Panc1 (cell line): ENCODE measurements around the gene TIMMDC1. TPM values are rescaled to one million over a fixed set of nuclear protein-coding genes. Genes with fewer than 3 reads are reported as not detected.

Experiments
- ATAC-seq: fragments of 200-7000 bp; cut with Tn5 transposase; 2 replicates; pipeline ENCODE4 v1.9.1; 2020; ENCODE audit warnings: mild to moderate bottlenecking, moderate library complexity
- BruUV-seq: library from RNA; stranded (reverse); fragments of 400-500 nt; replicated peaks from 2 replicates; lab custom pipeline; 2021; lab: Mats Ljungman, UMichigan
- CTCF ChIA-PET: fragments of 300-600 bp; sonication (Branson Sonifier 250); formaldehyde crosslinking; loops from one replicate; lab custom pipeline; 2022; ENCODE audit warnings: antibody characterized with exemption; lab: Charles Lee
- POLR2A ChIA-PET: fragments of 300-600 bp; sonication (Branson Sonifier 250); formaldehyde crosslinking; loops from one replicate; lab custom pipeline; 2022; ENCODE audit warnings: antibody characterized with exemption; lab: Charles Lee
- DNase-seq: peaks from one replicate; pipeline ENCODE4 v3.0.0-alpha.2; 2010; ENCODE audit warnings: low read depth, low spot score
- H3K27ac ChIP-seq: 2 replicates; pipeline ENCODE4 v1.5.1; 2011; ENCODE audit warnings: mild to moderate bottlenecking, low read length, inconsistent platforms
- H3K27me3 ChIP-seq: fragments of 200-500 bp; sonication (Bioruptor generic); 2 replicates; pipeline ENCODE4 v1.6.0; 2014; ENCODE audit warnings: low read length, inconsistent platforms; ENCODE audit not compliant: control insufficient read depth, insufficient read depth
- H3K36me3 ChIP-seq: fragments of 200-500 bp; sonication (Bioruptor generic); 2 replicates; pipeline ENCODE4 v1.5.1; 2014; ENCODE audit warnings: inconsistent platforms, mild to moderate bottlenecking, low read length, moderate library complexity; ENCODE audit not compliant: control insufficient read depth, insufficient read depth
- H3K4me1 ChIP-seq: 2 replicates; pipeline ENCODE4 v1.5.1; 2011; ENCODE audit warnings: inconsistent platforms, mild to moderate bottlenecking, low read length, moderate library complexity; ENCODE audit not compliant: control insufficient read depth, insufficient read depth
- H3K4me3 ChIP-seq, 2 experiments: 2 replicates each; pipeline ENCODE4 v1.5.1; 2011 to 2012; ENCODE audit warnings: low read depth in 2 of 2, low read length in 2 of 2, mild to moderate bottlenecking in 2 of 2, inconsistent platforms in 1 of 2, moderate library complexity in 1 of 2
- H3K9me3 ChIP-seq: fragments of 200-500 bp; sonication (Bioruptor generic); 2 replicates; pipeline ENCODE4 v1.5.1; 2014; ENCODE audit warnings: low read depth, mild to moderate bottlenecking, inconsistent platforms, low read length, moderate library complexity; ENCODE audit not compliant: control insufficient read depth, insufficient read depth
- POLR2AphosphoS5 ChIP-seq: IDR thresholded peaks from 2 replicates; pipeline ENCODE4 v1.6.1; 2012; ENCODE audit warnings: mild to moderate bottlenecking, low read depth, low read length, moderate library complexity
- TCF7L2 ChIP-seq: IDR thresholded peaks from 2 replicates; pipeline ENCODE4 v1.6.1; 2011; ENCODE audit warnings: mild to moderate bottlenecking, low read depth, low read length, inconsistent platforms
- in situ Hi-C: cut with HindIII; loops from 2 replicates; pipeline ENCODE4 v1.10.0; 2016; ENCODE audit warnings: low sequenced_read_pairs, low pct_unique_long_range_greater_than_20kb
- intact Hi-C: fragments of 100-400 bp; cut with micrococcal nuclease; formaldehyde crosslinking; loops from one replicate; pipeline ENCODE4 v1.10.0; 2022; ENCODE audit not compliant: unreplicated experiment
- total RNA-seq: library from RNA; stranded (reverse); gene quantifications from one replicate; pipeline ENCODE4 v1.2.1, GENCODE V29; 2021; ENCODE audit not compliant: unreplicated experiment
- TF ChIP-seq, protein P1 (sequence below), 2 experiments: IDR thresholded peaks; 2 replicates each; pipeline ENCODE4 v1.6.1; 2011 to 2012; ENCODE audit warnings: low read depth in 2 of 2, control low read depth in 1 of 2, low read length in 1 of 2, mild to moderate bottlenecking in 1 of 2, moderate library complexity in 1 of 2; ENCODE audit not compliant: insufficient read depth in 1 of 2

The TIMMDC1 gene
- total RNA-seq, 1 experiment from 2014 or later, result 170 TPM

GRCh38 chr3:119571688-119572087, 73.3 kb downstream of the TIMMDC1 start:
- BruUV-seq, result no TSS peak

More at GRCh38 chr3:119571688-119572087, 73.3 kb downstream of the TIMMDC1 start:
- intact Hi-C loops (no loop called here), in situ Hi-C loops (no loop called here)
- H3K4me3 ChIP-seq, result no peak overlapping the region
- TF ChIP-seq, protein P1, sequence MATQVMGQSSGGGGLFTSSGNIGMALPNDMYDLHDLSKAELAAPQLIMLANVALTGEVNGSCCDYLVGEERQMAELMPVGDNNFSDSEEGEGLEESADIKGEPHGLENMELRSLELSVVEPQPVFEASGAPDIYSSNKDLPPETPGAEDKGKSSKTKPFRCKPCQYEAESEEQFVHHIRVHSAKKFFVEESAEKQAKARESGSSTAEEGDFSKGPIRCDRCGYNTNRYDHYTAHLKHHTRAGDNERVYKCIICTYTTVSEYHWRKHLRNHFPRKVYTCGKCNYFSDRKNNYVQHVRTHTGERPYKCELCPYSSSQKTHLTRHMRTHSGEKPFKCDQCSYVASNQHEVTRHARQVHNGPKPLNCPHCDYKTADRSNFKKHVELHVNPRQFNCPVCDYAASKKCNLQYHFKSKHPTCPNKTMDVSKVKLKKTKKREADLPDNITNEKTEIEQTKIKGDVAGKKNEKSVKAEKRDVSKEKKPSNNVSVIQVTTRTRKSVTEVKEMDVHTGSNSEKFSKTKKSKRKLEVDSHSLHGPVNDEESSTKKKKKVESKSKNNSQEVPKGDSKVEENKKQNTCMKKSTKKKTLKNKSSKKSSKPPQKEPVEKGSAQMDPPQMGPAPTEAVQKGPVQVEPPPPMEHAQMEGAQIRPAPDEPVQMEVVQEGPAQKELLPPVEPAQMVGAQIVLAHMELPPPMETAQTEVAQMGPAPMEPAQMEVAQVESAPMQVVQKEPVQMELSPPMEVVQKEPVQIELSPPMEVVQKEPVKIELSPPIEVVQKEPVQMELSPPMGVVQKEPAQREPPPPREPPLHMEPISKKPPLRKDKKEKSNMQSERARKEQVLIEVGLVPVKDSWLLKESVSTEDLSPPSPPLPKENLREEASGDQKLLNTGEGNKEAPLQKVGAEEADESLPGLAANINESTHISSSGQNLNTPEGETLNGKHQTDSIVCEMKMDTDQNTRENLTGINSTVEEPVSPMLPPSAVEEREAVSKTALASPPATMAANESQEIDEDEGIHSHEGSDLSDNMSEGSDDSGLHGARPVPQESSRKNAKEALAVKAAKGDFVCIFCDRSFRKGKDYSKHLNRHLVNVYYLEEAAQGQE (IDR thresholded peaks at IDR 0.05; ENCODE audit: insufficient read depth in 1 of 2, low read depth in 2 of 2, low read length in 1 of 2), result no peak
- TF ChIP-seq TCF7L2 (no peak), POLR2AphosphoS5 (no peak)
- H3K4me1 ChIP-seq, result no peaks in the 10 kb centered on the region
- H3K27ac ChIP-seq, result no peak overlapping the region
- DNase-seq, result no peak
- H3K9me3 ChIP-seq, result no peaks in the 10 kb centered on the region
- CTCF ChIA-PET, result no interaction called here
- peaks cover 5% of the 10 kb centered on the region for H3K27me3 ChIP-seq
- H3K36me3 ChIP-seq, result no peaks in the 10 kb centered on the region
- POLR2A ChIA-PET, result no interaction called here
- ATAC-seq, result no peak

Other genes with a start within 250 kb of the TIMMDC1 start
- gene ARHGAP31, start 204.2 kb upstream of the TIMMDC1 start, total RNA-seq, result 7.6 TPM
- 47.8 TPM for gene TMEM39A, start 34.9 kb upstream of the TIMMDC1 start, total RNA-seq
- gene POGLUT1, start 29.6 kb upstream of the TIMMDC1 start, total RNA-seq, result 24.6 TPM
- 0.15 TPM for gene CD80, start 61.1 kb downstream of the TIMMDC1 start, total RNA-seq
- 7.8 TPM for gene ADPRH, start 80.9 kb downstream of the TIMMDC1 start, total RNA-seq
- not detected for gene PLA1A, start 99.3 kb downstream of the TIMMDC1 start, total RNA-seq
- 0.15 TPM for gene POPDC2, start 162.0 kb downstream of the TIMMDC1 start, total RNA-seq
- 81.6 TPM for gene COX17, start 178.9 kb downstream of the TIMMDC1 start, total RNA-seq
- 0.90 TPM for gene CFAP91, start 204.5 kb downstream of the TIMMDC1 start, total RNA-seq